Neural cell (in vitro differentiated cells): Measurements from ENCODE around the gene HSP90AA1. TPM values are rescaled to one million over a fixed set of nuclear protein-coding genes. Genes with fewer than 3 reads are reported as not detected.

Source experiments
- H2AFZ ChIP-seq: fragments of 200-600, 300-800 bp; sonication (generic), shearing (Covaris generic); 2 replicates; pipeline ENCODE4 v1.6.0; 2014; ENCODE audit warnings: low read depth, mild to moderate bottlenecking, antibody characterized with exemption, low read length, moderate library complexity
- H3F3A ChIP-seq: fragments of 200-600 bp; shearing (Covaris generic); 2 replicates; pipeline ENCODE4 v1.6.1; 2016; ENCODE audit warnings: mild to moderate bottlenecking, moderate library complexity, mixed read lengths, antibody characterized with exemption, low read length; ENCODE audit not compliant: insufficient read depth, poor library complexity, severe bottlenecking
- H3K27ac ChIP-seq: fragments of 200-600, 300-800 bp; sonication (generic), shearing (Covaris generic); 2 replicates; pipeline ENCODE4 v1.5.1; 2014; ENCODE audit warnings: mild to moderate bottlenecking, low read length, moderate library complexity
- H3K27me3 ChIP-seq: fragments of 300-800, 200-600 bp; sonication (generic), shearing (Covaris generic); 2 replicates; pipeline ENCODE4 v1.6.0; 2014; ENCODE audit warnings: mild to moderate bottlenecking, low read depth, low read length, moderate library complexity; ENCODE audit not compliant: insufficient read depth
- H3K36me3 ChIP-seq: fragments of 300-800, 200-600 bp; sonication (generic), shearing (Covaris generic); 2 replicates; pipeline ENCODE4 v1.5.1; 2014; ENCODE audit warnings: mild to moderate bottlenecking, antibody characterized with exemption, low read length, moderate library complexity; ENCODE audit not compliant: insufficient read depth
- H3K4me2 ChIP-seq: fragments of 300-800, 200-600 bp; sonication (generic), shearing (Covaris generic); 2 replicates; pipeline ENCODE4 v1.6.0; 2014; ENCODE audit warnings: mild to moderate bottlenecking, low read length
- H3K4me3 ChIP-seq: fragments of 300-800, 200-600 bp; sonication (generic), shearing (Covaris generic); 2 replicates; pipeline ENCODE4 v1.5.1; 2014; ENCODE audit warnings: mild to moderate bottlenecking, low read length, moderate library complexity
- H3K79me2 ChIP-seq: fragments of 200-600 bp; shearing (Covaris generic); replicated peaks from 2 replicates; pipeline ENCODE4 v1.6.0; 2014; ENCODE audit warnings: mild to moderate bottlenecking, low read length, moderate library complexity; ENCODE audit not compliant: insufficient read depth
- H3K9ac ChIP-seq: fragments of 300-800, 200-600 bp; sonication (generic), shearing (Covaris generic); 2 replicates; pipeline ENCODE4 v1.6.1; 2016; ENCODE audit warnings: mild to moderate bottlenecking, low read length, mixed read lengths
- H3K9me2 ChIP-seq: fragments of 200-600 bp; shearing (Covaris generic); 2 replicates; pipeline ENCODE4 v1.6.1; 2016; ENCODE audit warnings: mild to moderate bottlenecking, low read length, mixed read lengths; ENCODE audit not compliant: insufficient read depth
- H3K9me3 ChIP-seq: fragments of 200-600, 300-800 bp; sonication (generic), shearing (Covaris generic); 2 replicates; pipeline ENCODE4 v1.6.1; 2016; ENCODE audit warnings: mild to moderate bottlenecking, mixed run types, low read length, moderate library complexity, mixed read lengths
- H4K20me1 ChIP-seq: fragments of 200-600 bp; shearing (Covaris generic); 2 replicates; pipeline ENCODE4 v1.6.1; 2016; ENCODE audit warnings: mild to moderate bottlenecking, mixed run types; ENCODE audit not compliant: insufficient read depth
- CTCF ChIP-seq: fragments of 450-650 bp; IDR thresholded peaks from 2 replicates; pipeline ENCODE4 v1.5.1; 2014; ENCODE audit warnings: antibody characterized with exemption, mild to moderate bottlenecking, moderate library complexity; ENCODE audit not compliant: poor library complexity, severe bottlenecking
- EP300 ChIP-seq: fragments of 450-650 bp; conservative IDR thresholded peaks from 2 replicates; pipeline ENCODE4 v1.6.1; 2014; ENCODE audit warnings: antibody characterized with exemption, mild to moderate bottlenecking, moderate library complexity; ENCODE audit not compliant: poor library complexity, severe bottlenecking
- EZH2 ChIP-seq: fragments of 200-600, 300-800 bp; shearing (Covaris generic), sonication (generic); IDR thresholded peaks from 2 replicates; pipeline ENCODE4 v1.6.1; 2014; ENCODE audit warnings: antibody characterized with exemption, low read length, borderline replicate concordance, mild to moderate bottlenecking; ENCODE audit not compliant: insufficient read depth, poor library complexity, severe bottlenecking
- MXI1 ChIP-seq: fragments of 450-650 bp; conservative IDR thresholded peaks from 2 replicates; pipeline ENCODE4 v1.6.1; 2014; ENCODE audit warnings: antibody characterized with exemption, mild to moderate bottlenecking; ENCODE audit not compliant: poor library complexity, severe bottlenecking
- POLR2AphosphoS5 ChIP-seq: IDR thresholded peaks from 2 replicates; pipeline ENCODE4 v1.6.1; 2012
- RAD21 ChIP-seq: fragments of 450-650 bp; conservative IDR thresholded peaks from 2 replicates; pipeline ENCODE4 v1.6.1; 2014; ENCODE audit warnings: antibody characterized with exemption, mild to moderate bottlenecking, moderate library complexity
- REST ChIP-seq: IDR thresholded peaks from 2 replicates; pipeline ENCODE4 v1.6.1; 2012; ENCODE audit warnings: borderline replicate concordance
- SMC3 ChIP-seq: fragments of 450-650 bp; conservative IDR thresholded peaks from 2 replicates; pipeline ENCODE4 v1.6.1; 2014; ENCODE audit warnings: antibody characterized with exemption, mild to moderate bottlenecking, moderate library complexity; ENCODE audit not compliant: poor library complexity
- TAF1 ChIP-seq: IDR thresholded peaks from 2 replicates; pipeline ENCODE4 v1.6.1; 2012; ENCODE audit warnings: low read depth
- polyA plus RNA-seq: library from polyadenylated mRNA; depleted of rRNA; stranded (reverse); fragments of >200 nt; gene quantifications from 2 replicates; pipeline ENCODE4 v1.2.3, GENCODE V29; 2014

Gene HSP90AA1
- polyA plus RNA-seq, 1 donor from 2014 or later = 206 TPM

GRCh38 chr14:102043251-102044025 lies 43.4 kb downstream of the HSP90AA1 start:
- Histone ChIP-seq H3F3A (no peaks in the 10 kb centered on the region), H3K36me3 (peaks cover 16% of the 10 kb centered on the region), H3K27me3 (no peaks in the 10 kb centered on the region), H3K9me2 (no peaks in the 10 kb centered on the region), H3K9ac (no peak overlapping the region), H3K79me2 (no peaks in the 10 kb centered on the region), H3K4me3 (no peak overlapping the region), H3K9me3 (no peaks in the 10 kb centered on the region), H3K4me2 (no peak overlapping the region), H2AFZ (no peak overlapping the region), H3K27ac (no peak overlapping the region), H4K20me1 (no peaks in the 10 kb centered on the region)
- TF ChIP-seq RAD21 = no peak
- no peak for TF ChIP-seq CTCF
- no peak for TF ChIP-seq REST
- no peak for TF ChIP-seq TAF1
- TF ChIP-seq POLR2AphosphoS5 = no peak
- no peak for TF ChIP-seq EZH2
- TF ChIP-seq SMC3 = no peak
- TF ChIP-seq EP300 = no peak
- no peak for TF ChIP-seq MXI1

- TF ChIP-seq TAF1 (no peak), MXI1 (no peak), SMC3 (no peak), REST (no peak), EZH2 (no peak), EP300 (no peak), POLR2AphosphoS5 (no peak), CTCF (no peak), RAD21 (no peak)
- Histone ChIP-seq H3K9me3 (no peaks in the 10 kb centered on the region), H3F3A (no peaks in the 10 kb centered on the region), H3K9ac (no peak overlapping the region), H3K4me2 (no peak overlapping the region), H3K27me3 (no peaks in the 10 kb centered on the region), H3K79me2 (no peaks in the 10 kb centered on the region), H3K36me3 (peaks cover 13% of the 10 kb centered on the region), H3K4me3 (no peak overlapping the region), H4K20me1 (no peaks in the 10 kb centered on the region), H3K27ac (no peak overlapping the region), H3K9me2 (no peaks in the 10 kb centered on the region), H2AFZ (no peak overlapping the region)
These were observed 44.1 kb downstream of the HSP90AA1 start for GRCh38 chr14:102042699-102043098.
